ENCODE data around the gene GART.

The GART gene

GRCh38 chr21:33541105-33541711, 709 bp downstream of the GART start:
- DNase-seq (ENCODE audit: low read depth) = peak; percentile 59
- H3K4me3 ChIP-seq (ENCODE audit: low read depth, low read length) = peak overlapping the region; percentile 64

DNA sequence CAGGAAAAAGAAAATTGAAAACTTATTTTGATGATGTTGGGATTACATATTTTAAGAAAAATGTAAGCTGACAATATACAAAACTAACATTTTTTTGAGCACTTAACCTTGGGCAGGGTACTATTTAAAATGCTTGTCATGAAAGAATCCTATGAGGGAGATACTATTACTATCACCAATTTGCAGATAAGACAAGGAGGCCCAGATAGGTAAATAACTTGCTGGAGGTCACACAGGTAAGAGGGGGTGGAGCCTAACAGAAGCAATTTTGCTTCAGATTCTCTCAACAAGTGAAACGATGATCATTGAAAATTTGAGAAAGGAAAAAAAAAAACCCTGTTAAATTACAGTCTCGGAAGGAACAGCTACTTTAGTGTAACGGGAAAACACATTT, 1.2 kb downstream of the GART start:
- H3K4me3 ChIP-seq (ENCODE audit: low read depth, low read length) = peak overlapping the region; percentile 64
- no peak for DNase-seq (ENCODE audit: low read depth)
- TF ChIP-seq CTCF (IDR thresholded peaks at IDR 0.05; ENCODE audit: insufficient read depth, low read depth, low read length, missing control alignments) = no peak

More at GRCh38 chr21:33541105-33541711, 709 bp downstream of the GART start:
- TF ChIP-seq CTCF (IDR thresholded peaks at IDR 0.05; ENCODE audit: insufficient read depth, low read depth, low read length, missing control alignments) = no peak

DNA sequence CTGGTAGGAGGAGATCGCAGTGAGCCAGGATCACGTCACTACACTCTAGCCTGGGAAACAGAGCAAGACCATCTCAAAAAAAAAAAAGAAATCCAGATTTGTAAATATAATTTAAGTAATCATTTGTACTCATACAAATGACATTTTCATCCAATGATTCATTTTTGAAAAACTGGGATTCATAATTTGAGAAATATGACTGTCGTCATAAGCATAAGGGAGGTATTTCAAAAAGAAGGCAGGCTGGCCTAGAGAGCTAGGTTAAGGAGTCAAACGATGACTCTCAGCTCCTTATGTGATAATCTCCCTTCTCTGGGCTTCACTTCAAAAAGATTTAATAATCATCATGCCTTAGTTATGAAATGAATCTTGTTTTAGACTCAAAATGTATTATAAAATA, 2.3 kb downstream of the GART start:
- DNase-seq (ENCODE audit: low read depth) = no peak
- no peak overlapping the region for H3K4me3 ChIP-seq (ENCODE audit: low read depth, low read length)
- no peak for TF ChIP-seq CTCF (IDR thresholded peaks at IDR 0.05; ENCODE audit: insufficient read depth, low read depth, low read length, missing control alignments)

DNA sequence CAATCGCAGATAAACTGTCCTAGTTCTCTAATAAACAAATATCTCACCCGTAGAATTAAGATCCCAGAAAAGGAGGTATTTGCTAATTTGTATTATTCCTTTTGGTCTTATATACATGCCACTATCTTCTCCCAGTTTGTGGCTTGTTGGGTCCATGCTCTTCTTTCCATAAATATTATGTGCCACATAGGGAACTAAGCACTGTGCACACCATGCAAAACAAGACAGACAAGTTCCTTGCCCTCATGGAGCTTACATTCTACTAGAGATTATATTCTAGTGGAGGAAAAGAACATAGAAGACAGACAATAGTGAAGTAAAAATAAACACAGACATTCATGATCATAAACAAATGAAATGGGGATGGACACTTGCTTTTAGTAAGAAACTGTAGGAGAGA, 4.7 kb downstream of the GART start:
- DNase-seq (ENCODE audit: low read depth) = no peak
- H3K4me3 ChIP-seq (ENCODE audit: low read depth, low read length) = no peak overlapping the region
- TF ChIP-seq CTCF (IDR thresholded peaks at IDR 0.05; ENCODE audit: insufficient read depth, low read depth, low read length, missing control alignments) = no peak

DNA sequence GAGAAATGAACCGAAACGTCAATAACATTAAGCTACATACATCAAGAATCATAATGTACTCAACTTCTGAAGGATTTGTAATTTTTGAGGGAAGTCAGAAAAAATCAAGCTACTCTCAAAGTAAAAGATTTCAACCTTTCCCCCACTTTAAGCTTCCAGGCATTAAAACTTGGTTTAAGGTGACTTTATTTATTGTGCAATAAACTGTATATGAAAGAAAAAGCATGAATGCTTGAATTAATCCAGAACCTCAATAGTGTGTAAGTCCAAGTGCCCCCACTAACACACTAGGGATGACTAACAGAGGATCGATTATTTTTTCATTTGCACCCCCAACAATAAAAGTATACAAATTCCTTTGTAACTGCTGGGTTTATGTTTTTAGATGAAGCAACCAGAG, 10.9 kb downstream of the GART start:
- no peak for DNase-seq (ENCODE audit: low read depth)
- TF ChIP-seq CTCF (IDR thresholded peaks at IDR 0.05; ENCODE audit: insufficient read depth, low read depth, low read length, missing control alignments) = no peak
- no peak overlapping the region for H3K4me3 ChIP-seq (ENCODE audit: low read depth, low read length)

- no peak for TF ChIP-seq CTCF (IDR thresholded peaks at IDR 0.05; ENCODE audit: insufficient read depth, low read depth, low read length, missing control alignments)
- no peak for DNase-seq (ENCODE audit: low read depth)
- H3K4me3 ChIP-seq (ENCODE audit: low read depth, low read length) = no peak overlapping the region
Observed at GRCh38 chr21:33522953-33523349, 19.0 kb downstream of the GART start.

DNA sequence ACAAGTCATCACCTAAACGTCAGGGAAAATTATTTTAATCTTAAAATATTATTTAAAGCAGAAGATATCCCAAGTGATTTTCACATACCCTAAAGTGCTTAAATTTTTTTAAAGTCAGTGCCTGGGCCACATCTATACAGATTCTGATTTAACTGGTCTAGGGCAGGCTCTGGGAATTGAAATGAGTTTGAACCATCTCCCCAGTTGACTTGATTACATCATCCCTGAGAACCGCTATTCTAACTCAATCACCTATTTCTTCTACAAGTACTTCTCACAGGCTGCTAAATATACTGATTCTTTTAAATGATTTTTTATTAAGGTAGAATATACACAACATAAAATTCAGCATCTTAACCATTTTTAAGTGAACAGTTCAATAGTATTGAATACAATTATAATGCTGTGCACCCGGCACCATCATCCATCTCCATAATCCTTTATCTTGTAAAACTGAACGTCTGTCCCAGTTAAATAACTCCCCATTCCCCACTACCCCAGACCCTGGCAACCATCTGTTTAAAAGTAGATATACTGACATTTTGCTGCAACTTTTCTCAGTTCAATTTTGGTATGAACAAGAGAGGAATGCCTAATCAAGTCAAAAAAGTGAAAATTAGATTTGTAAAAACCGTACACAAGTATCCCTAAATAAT, 19.5 kb downstream of the GART start:
- no peak overlapping the region for H3K4me3 ChIP-seq (ENCODE audit: low read depth, low read length)
- DNase-seq (ENCODE audit: low read depth) = no peak
- no peak for TF ChIP-seq CTCF (IDR thresholded peaks at IDR 0.05; ENCODE audit: insufficient read depth, low read depth, low read length, missing control alignments)

All from GM12865 (cell line).